Measurements from ENCODE around the gene CXCL12.

CXCL12 gene

GRCh38 chr10:44385026-44385695 is at the start of gene CXCL12:
Gene CXCL12 (minus strand): TSS chr10:44385097. CDS start chr10:44385005, 92 bp downstream.
- no peak for DNase-seq (ENCODE audit: low spot score)

GRCh38 chr10:44427479-44427878 is 42.6 kb upstream of the CXCL12 start:
- DNase-seq (ENCODE audit: low spot score) = no peak

GRCh38 chr10:44427037-44427436 is 42.1 kb upstream of the CXCL12 start:
- DNase-seq (ENCODE audit: low spot score) = no peak

GRCh38 chr10:44426247-44427034 is 41.5 kb upstream of the CXCL12 start:
- no peak for DNase-seq (ENCODE audit: low spot score)

DNA sequence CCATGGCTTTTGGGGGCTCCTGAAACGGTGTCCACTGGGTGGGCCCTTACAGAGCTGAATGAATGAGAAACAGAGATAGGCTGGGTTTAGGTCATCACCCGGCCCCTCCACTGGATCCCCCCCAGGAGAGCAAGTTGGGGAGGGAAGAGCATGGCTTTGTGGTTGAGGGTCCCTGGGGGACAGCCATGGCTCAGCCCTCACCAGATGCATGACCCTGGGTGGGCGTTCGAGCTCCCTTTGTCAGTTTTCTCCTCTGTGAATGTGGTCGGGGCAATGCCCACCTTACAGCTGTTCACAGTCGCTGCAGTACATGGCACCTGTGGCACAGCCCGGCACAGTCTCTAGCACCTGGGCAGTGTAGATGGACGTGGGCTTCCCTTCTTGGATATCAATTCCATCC is 40.6 kb upstream of the CXCL12 start:
- DNase-seq (ENCODE audit: low spot score) = no peak

- no peak for DNase-seq (ENCODE audit: low spot score)
Observed at GRCh38 chr10:44424957-44425356, 40.1 kb upstream of the CXCL12 start.

- no peak for DNase-seq (ENCODE audit: low spot score)
Observed at GRCh38 chr10:44424298-44424697, 39.4 kb upstream of the CXCL12 start.

DNA sequence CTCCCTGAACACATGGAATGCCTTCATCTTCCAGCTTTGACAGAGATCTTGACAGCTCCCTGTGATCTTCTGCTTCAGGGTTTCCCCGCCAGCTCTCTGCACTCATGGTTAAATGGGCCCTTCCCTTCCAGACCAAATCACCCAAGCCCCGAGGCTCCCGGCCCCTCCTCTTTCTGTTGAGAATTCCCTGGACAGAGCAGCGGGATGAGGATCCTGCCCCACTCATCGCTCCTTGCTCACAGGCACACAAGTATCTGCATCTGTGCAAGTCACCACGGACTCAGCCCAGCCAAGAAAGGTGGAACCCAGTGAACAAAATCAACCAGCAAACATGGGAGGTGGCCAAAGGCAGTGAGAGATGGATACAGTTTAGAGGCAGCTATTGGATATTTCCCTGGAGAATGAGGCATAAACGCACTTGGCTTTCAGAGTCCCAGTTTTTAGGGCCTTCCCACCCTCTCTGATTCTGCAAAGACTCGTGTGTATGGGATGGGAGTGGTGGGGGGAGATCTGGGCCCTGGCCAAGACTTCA is 37.7 kb upstream of the CXCL12 start:
- no peak for DNase-seq (ENCODE audit: low spot score)

GRCh38 chr10:44422153-44422552 is 37.3 kb upstream of the CXCL12 start:
- no peak for DNase-seq (ENCODE audit: low spot score)

GRCh38 chr10:44419790-44420549 is 35.1 kb upstream of the CXCL12 start:
- DNase-seq (ENCODE audit: low spot score) = no peak

DNA sequence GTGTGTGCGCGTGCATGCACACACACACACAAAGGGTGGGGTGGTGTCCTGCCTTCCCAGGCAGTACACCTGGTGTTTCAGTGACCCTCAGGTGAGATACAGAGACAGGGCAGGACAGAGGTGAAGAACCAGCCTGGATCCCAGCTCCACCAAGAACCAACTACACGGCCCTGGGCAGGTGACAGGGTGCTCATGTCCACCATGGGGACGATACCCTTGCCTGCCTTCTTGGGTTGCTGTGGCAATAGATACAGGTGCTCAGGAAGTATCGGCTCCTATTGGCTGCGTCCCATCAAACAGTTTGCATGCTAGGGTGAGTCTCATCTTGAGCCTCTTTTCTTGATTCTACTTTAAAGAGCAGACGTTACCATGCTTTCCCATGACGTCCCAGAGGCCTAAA is 33.7 kb upstream of the CXCL12 start:
- DNase-seq (ENCODE audit: low spot score) = no peak

- DNase-seq (ENCODE audit: low spot score) = no peak
Observed at GRCh38 chr10:44417761-44418160, 32.9 kb upstream of the CXCL12 start.

GRCh38 chr10:44416936-44417335 is 32.0 kb upstream of the CXCL12 start:
- DNase-seq (ENCODE audit: low spot score) = no peak

GRCh38 chr10:44416021-44416771 is 31.3 kb upstream of the CXCL12 start:
- DNase-seq (ENCODE audit: low spot score) = no peak

DNA sequence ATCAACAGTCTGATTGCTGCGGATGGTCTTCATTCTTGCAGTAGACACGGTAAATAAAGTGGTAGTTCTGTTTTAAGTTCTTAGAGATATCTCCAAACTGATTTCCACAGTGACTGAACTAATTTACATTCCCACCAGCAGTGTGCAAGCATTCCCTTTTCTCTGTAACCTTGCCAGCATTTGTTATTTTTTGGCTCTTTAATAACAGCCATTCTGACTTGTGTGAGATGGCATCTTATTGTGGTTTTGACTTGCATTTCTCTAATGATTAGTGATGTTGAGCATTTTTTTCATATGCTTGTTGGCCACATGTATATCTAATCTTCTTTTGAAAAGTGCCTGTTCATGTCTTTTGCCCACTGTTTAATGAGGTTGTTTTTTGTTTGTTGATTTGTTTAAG is 30.2 kb upstream of the CXCL12 start:
- no peak for DNase-seq (ENCODE audit: low spot score)

GRCh38 chr10:44413416-44413815 is 28.5 kb upstream of the CXCL12 start:
- no peak for DNase-seq (ENCODE audit: low spot score)

DNA sequence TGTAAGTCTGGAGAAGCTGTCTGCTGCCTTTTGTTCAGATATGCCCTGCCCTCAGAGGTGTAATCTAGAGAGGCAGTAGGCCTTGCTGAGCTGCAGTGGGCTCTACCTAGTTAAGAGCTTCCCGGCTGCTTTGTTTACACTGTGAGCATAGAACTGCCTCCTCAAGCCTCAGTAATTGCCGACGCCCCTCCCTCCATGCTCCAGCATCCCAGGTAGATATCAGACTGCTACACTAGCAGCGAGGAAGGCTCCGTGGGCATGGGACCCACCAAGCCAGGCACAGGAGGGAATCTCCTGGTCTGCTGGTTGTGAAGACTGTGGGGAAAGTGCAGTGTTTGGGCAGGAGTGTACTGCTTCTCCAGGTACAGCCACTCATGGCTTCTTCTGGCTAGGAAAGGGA is 26.4 kb upstream of the CXCL12 start:
- DNase-seq (ENCODE audit: low spot score) = no peak

- no peak for DNase-seq (ENCODE audit: low spot score)
Observed at GRCh38 chr10:44404741-44405437, 20.0 kb upstream of the CXCL12 start.

DNA sequence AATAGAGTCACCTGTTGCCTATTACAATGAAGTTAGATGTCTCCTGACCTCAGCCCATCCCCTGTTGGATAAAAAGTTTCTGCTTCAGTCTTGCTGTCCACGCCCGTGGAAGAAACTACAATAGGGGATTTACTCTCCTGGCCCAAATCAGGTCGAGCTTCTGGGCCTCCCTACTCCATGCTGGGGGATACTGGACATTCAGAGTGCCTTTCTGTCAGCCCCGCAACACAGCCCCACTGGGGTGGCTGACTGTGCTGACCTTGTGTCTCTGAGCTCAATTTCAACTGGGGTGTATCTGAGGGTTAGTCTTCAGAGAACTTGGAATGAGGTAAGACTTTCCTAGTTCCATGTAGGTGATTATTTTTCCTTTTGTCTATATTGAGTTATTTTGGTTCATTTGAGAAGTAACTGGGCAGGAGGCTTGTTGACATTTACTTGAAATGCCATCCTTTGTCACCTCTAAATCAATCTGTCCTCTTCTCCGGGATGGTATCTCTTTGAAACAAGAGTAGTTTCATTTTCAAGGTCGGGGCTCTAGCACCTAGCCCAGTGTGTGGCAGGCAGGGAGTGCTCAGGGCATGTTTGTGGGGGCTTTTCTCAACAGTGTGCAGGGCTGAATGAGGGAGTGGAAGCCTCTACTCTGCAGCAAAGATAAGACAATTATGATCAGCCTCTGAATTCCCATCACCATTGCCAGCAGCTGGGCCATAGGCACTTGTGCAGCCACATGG is 17.7 kb upstream of the CXCL12 start:
- DNase-seq (ENCODE audit: low spot score) = no peak

- no peak for DNase-seq (ENCODE audit: low spot score)
Observed at GRCh38 chr10:44400541-44400940, 15.6 kb upstream of the CXCL12 start.

All from LoVo (cell line).